HepG2 (cell line): ENCODE measurements around the gene LGALS9. TPM values are rescaled to one million over a fixed set of nuclear protein-coding genes. Genes with fewer than 3 reads are reported as not detected.

Experiments used
- ATAC-seq: fragments of 200-7000 bp; cut with Tn5 transposase; 3 replicates; pipeline ENCODE4 v1.9.1; 2020; ENCODE audit warnings: mild to moderate bottlenecking, moderate library complexity
- BruUV-seq: library from RNA; stranded (reverse); fragments of 400-500 nt; replicated peaks from 2 replicates; lab custom pipeline; 2021; lab: Mats Ljungman, UMichigan
- CTCF ChIA-PET: fragments of 300-600 bp; formaldehyde crosslinking; extraction: SDS; loops from one replicate; lab custom pipeline; 2021; ENCODE audit warnings: low total read pairs, inconsistent platforms, low intra/inter-chr PET ratio; lab: Yijun Ruan, JAX
- POLR2A ChIA-PET: fragments of 350-600 bp; sonication (Branson Sonifier 250); formaldehyde crosslinking; loops from one replicate; lab custom pipeline; 2020; ENCODE audit warnings: antibody characterized with exemption, inconsistent platforms; lab: Yijun Ruan, JAX
- DNase-seq: peaks from one replicate; pipeline ENCODE4 v3.0.0-alpha.2; 2015; ENCODE audit warnings: low spot score
- FAIRE-seq: peaks from 3 replicates; lab custom pipeline; 2011; peaks lifted over from hg19 to GRCh38; lab: Jason Lieb, UNC
- H2AFZ ChIP-seq: one replicate; pipeline ENCODE4 v1.6.1; 2011; ENCODE audit warnings: low read length, inconsistent platforms
- H3K27ac ChIP-seq: fragments of 300-600 bp; 3 replicates; pipeline ENCODE4 v1.8.0; 2011; ENCODE audit warnings: mixed run types, mild to moderate bottlenecking, mixed read lengths, low read length, inconsistent platforms; ENCODE audit not compliant: insufficient read depth; ENCODE audit errors: extremely low read length
- H3K27me3 ChIP-seq, 2 experiments: fragments of 200-600 bp in 1 of 2; 2 replicates in 1 of 2; 3 replicates in 1 of 2; pipeline versions ENCODE4 v1.6.0 to v1.8.0; 2011; ENCODE audit warnings: low read length in 2 of 2, mild to moderate bottlenecking in 2 of 2, moderate library complexity in 2 of 2, inconsistent platforms in 1 of 2; ENCODE audit not compliant: insufficient read depth in 2 of 2, control insufficient read depth in 1 of 2
- H3K36me3 ChIP-seq, 2 experiments: fragments of 200-600 bp in 1 of 2; replicated peaks in 1 of 2; 2 replicates in 1 of 2; 3 replicates in 1 of 2; pipeline versions ENCODE4 v1.5.1 to v1.8.0; 2011; ENCODE audit warnings: low read length in 2 of 2, inconsistent platforms in 1 of 2; ENCODE audit not compliant: insufficient read depth in 2 of 2, control insufficient read depth in 1 of 2
- H3K4me1 ChIP-seq: 2 replicates; pipeline ENCODE4 v1.5.1; 2012; ENCODE audit warnings: low read length, inconsistent platforms; ENCODE audit not compliant: insufficient read depth
- H3K4me2 ChIP-seq: 2 replicates; pipeline ENCODE4 v1.6.0; 2011; ENCODE audit warnings: low read depth, low read length, inconsistent platforms
- H3K4me3 ChIP-seq, 3 experiments: fragments of 200-600 bp in 1 of 3; sonication (generic), shearing (Covaris generic) in 1 of 3; replicated peaks in 1 of 3; 2 replicates each; pipeline ENCODE4 v1.5.1; 2011 to 2016; ENCODE audit warnings: low read length in 3 of 3, inconsistent platforms in 2 of 3, low read depth in 2 of 3, mild to moderate bottlenecking in 2 of 3, control low read depth in 1 of 3, mixed read lengths in 1 of 3; ENCODE audit not compliant: insufficient read depth in 1 of 3
- H3K79me2 ChIP-seq: one replicate; pipeline ENCODE4 v1.6.1; 2011; ENCODE audit warnings: low read length, inconsistent platforms; ENCODE audit not compliant: insufficient read depth
- H3K9ac ChIP-seq: 2 replicates; pipeline ENCODE4 v1.6.0; 2011; ENCODE audit warnings: mild to moderate bottlenecking, low read depth, low read length, inconsistent platforms; ENCODE audit not compliant: insufficient read depth
- H3K9me3 ChIP-seq: 2 replicates; pipeline ENCODE4 v1.5.1; 2012; ENCODE audit warnings: mild to moderate bottlenecking, low read length
- H4K20me1 ChIP-seq: 2 replicates; pipeline ENCODE4 v1.6.0; 2011; ENCODE audit warnings: inconsistent platforms, mild to moderate bottlenecking, low read length, moderate library complexity; ENCODE audit not compliant: insufficient read depth
- ARNT2 ChIP-seq: sonication (generic); formaldehyde crosslinking; IDR thresholded peaks from 2 replicates; pipeline ENCODE4 v1.8.0; 2022; ENCODE audit warnings: mild to moderate bottlenecking, low read depth, missing genetic modification reagents, moderate library complexity
- KLF11 ChIP-seq: IDR thresholded peaks from 2 replicates; pipeline ENCODE4 v1.6.1; 2016; ENCODE audit warnings: missing compliant biosample characterization
- WGBS: methylation state at CpG from one replicate; pipeline ENCODE4 v1.1.6; 2017; ENCODE audit warnings: low lambda C conversion rate; 5-methylcytosine and 5-hydroxymethylcytosine counted together
- in situ Hi-C: cut with HindIII; loops from 2 replicates; pipeline ENCODE4 v1.10.0; 2017; ENCODE audit warnings: low pct_unique_long_range_greater_than_20kb; ENCODE audit not compliant: extremely low pct_ligation_motif_present
- intact Hi-C: fragments of 100-400 bp; cut with micrococcal nuclease; formaldehyde crosslinking; loops from one replicate; pipeline ENCODE4 v1.10.0; 2022; ENCODE audit not compliant: unreplicated experiment
- polyA plus RNA-seq, 8 experiments: library from polyadenylated mRNA; depleted of rRNA in 3 of 8; stranded (reverse) in 7 of 8; unstranded in 1 of 8; fragments of >200 nt; fragmentation: Illumina TruSeq in 4 of 8; extraction: Trizol in 4 of 8; gene quantifications; 2 replicates each; pipeline versions ENCODE4 v1.2.1 to v1.2.3, GENCODE V29; 2011 to 2016; ENCODE audit warnings: low read depth in 4 of 8, missing spikeins in 1 of 8, mixed read lengths in 1 of 8; ENCODE audit not compliant: insufficient read depth in 1 of 8
- total RNA-seq, 5 experiments: library from RNA; depleted of rRNA; stranded (reverse); fragments of >200 nt; fragmentation: Illumina TruSeq; extraction: Trizol; gene quantifications; 2 replicates each; pipeline ENCODE4 v1.2.3, GENCODE V29; 2016; ENCODE audit warnings: low read depth in 1 of 5
- TF ChIP-seq, protein P1 (sequence below): sonication (generic); formaldehyde crosslinking; IDR thresholded peaks from 2 replicates; pipeline ENCODE4 v1.4.0; 2020; ENCODE audit warnings: missing genetic modification reagents
- TF ChIP-seq, protein P2 (sequence below): IDR thresholded peaks from 2 replicates; pipeline ENCODE4 v1.6.1; 2018; ENCODE audit warnings: missing genetic modification reagents

LGALS9 gene
- total and polyA plus RNA-seq, 2 of the 13 experiments (the other 11 are each of a cell fraction or from before 2014, with no cell fraction given), result 0.40 to 1.4 TPM

DNA sequence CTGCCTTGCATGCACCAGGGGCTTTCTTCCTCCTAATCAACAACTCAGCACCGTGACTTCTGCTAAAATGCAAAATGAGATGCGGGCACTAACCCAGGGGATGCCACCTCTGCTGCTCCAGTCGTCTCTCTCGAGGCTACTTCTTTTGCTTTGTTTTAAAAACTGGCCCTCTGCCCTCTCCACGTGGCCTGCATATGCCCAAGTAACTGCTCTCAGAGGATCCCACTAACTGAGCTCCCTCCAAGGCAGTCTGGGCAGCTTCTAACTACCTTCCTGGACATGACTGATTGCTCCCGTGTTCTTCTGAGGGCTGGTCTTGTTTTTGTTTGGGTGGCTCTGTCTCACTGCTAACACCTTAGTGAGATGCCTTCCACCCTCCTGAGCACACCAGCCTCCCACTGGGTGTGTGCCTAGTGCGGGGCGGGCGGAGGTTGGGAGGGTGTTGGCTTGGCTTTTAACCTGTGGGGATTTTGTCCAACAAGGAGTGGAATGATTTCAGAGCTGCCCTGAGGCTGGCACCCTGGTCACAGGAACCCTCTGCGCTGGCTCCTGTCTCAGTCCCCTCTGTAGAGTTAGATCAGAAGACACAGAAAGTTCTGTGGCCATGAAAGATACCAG is 8.9 kb upstream of the LGALS9 start (continued):
- TF ChIP-seq, protein P1, sequence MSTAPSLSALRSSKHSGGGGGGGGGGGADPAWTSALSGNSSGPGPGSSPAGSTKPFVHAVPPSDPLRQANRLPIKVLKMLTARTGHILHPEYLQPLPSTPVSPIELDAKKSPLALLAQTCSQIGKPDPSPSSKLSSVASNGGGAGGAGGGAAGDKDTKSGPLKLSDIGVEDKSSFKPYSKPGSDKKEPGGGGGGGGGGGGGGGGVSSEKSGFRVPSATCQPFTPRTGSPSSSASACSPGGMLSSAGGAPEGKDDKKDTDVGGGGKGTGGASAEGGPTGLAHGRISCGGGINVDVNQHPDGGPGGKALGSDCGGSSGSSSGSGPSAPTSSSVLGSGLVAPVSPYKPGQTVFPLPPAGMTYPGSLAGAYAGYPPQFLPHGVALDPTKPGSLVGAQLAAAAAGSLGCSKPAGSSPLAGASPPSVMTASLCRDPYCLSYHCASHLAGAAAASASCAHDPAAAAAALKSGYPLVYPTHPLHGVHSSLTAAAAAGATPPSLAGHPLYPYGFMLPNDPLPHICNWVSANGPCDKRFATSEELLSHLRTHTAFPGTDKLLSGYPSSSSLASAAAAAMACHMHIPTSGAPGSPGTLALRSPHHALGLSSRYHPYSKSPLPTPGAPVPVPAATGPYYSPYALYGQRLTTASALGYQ (CRISPR knock-in tag), result no peak
- TF ChIP-seq, protein P2, sequence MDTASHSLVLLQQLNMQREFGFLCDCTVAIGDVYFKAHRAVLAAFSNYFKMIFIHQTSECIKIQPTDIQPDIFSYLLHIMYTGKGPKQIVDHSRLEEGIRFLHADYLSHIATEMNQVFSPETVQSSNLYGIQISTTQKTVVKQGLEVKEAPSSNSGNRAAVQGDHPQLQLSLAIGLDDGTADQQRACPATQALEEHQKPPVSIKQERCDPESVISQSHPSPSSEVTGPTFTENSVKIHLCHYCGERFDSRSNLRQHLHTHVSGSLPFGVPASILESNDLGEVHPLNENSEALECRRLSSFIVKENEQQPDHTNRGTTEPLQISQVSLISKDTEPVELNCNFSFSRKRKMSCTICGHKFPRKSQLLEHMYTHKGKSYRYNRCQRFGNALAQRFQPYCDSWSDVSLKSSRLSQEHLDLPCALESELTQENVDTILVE (CRISPR knock-in tag), result no peak
- no peak for TF ChIP-seq KLF11 (CRISPR knock-in tag)

DNA sequence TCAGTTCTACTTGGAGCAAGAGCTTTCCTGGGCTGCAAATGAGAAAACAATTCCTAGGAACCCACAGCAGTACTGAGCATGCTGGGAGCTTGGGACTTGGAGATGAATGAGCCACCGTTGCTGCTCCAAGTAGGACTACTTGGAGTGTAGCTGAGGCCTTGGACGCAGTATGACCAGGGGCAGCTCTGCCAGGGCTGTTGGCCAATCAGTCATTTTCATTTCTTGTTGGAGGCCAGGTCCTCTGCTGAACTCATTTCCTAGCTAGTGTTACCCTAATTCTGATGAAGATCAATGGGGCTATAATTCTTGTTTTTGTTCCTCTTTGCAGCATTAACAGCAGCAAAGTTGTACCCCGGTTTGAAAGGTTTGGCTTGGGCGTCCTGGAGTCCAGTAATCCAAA is 8.0 kb upstream of the LGALS9 start:
- H3K36me3 ChIP-seq, result peaks cover 21 to 59% of the 10 kb centered on the region in 2 experiments; a peak in 4 of 5 replicates
- no peaks in the 10 kb centered on the region for H3K27me3 ChIP-seq
- ATAC-seq (no peak), DNase-seq (no peak)
- intact Hi-C loops, result no loop called here
- no peaks in the 10 kb centered on the region for H3K4me1 ChIP-seq
- H3K9ac ChIP-seq, result no peak overlapping the region
- BruUV-seq, result no TSS peak
- no peak for TF ChIP-seq ARNT2
- TF ChIP-seq, all 625 proteins: peak for 0
- Histone ChIP-seq H4K20me1 (no peaks in the 10 kb centered on the region), H3K9me3 (no peaks in the 10 kb centered on the region), H2AFZ (no peak overlapping the region), H3K79me2 (no peaks in the 10 kb centered on the region), H3K4me3 (no peak overlapping the region), H3K27ac (no peak overlapping the region), H3K4me2 (no peak overlapping the region)
- in situ Hi-C loops, result no loop called here
- CTCF ChIA-PET, result no interaction called here
- POLR2A ChIA-PET, result no interaction called here
- FAIRE-seq, result no peak
- WGBS, result 99% methylated on average over 4 of the region's 4 CpGs
